Right lobe of liver (tissue), 4 donors: ENCODE data around the gene EIF6.

Source experiments
- POLR2A ChIP-seq: fragments of 450-650 bp; IDR thresholded peaks from one replicate; pipeline ENCODE4 v1.6.1; 2017; ENCODE audit warnings: antibody characterized with exemption, mild to moderate bottlenecking
- TF ChIP-seq, protein P1 (sequence below), 4 donors: fragments of 200-600 bp in 3 of 4; fragments of 450-650 bp in 1 of 4; IDR thresholded peaks; one replicate each; pipeline versions ENCODE4 v1.5.1 to v1.8.0; 2016 to 2022; ENCODE audit warnings: antibody characterized with exemption in 4 of 4, mild to moderate bottlenecking in 2 of 4
- donor health status: DM: no; HTN: no; CAD: no.
- donor health status: DM: no; HTN: no; CAD: no.
- donor health status: DM: no; HTN: yes; CAD: no.

- TF ChIP-seq, protein P1, sequence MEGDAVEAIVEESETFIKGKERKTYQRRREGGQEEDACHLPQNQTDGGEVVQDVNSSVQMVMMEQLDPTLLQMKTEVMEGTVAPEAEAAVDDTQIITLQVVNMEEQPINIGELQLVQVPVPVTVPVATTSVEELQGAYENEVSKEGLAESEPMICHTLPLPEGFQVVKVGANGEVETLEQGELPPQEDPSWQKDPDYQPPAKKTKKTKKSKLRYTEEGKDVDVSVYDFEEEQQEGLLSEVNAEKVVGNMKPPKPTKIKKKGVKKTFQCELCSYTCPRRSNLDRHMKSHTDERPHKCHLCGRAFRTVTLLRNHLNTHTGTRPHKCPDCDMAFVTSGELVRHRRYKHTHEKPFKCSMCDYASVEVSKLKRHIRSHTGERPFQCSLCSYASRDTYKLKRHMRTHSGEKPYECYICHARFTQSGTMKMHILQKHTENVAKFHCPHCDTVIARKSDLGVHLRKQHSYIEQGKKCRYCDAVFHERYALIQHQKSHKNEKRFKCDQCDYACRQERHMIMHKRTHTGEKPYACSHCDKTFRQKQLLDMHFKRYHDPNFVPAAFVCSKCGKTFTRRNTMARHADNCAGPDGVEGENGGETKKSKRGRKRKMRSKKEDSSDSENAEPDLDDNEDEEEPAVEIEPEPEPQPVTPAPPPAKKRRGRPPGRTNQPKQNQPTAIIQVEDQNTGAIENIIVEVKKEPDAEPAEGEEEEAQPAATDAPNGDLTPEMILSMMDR (IDR thresholded peaks at IDR 0.05) = no peak
- TF ChIP-seq POLR2A = no peak
Observed at GRCh38 chr20:35303382-35303734, 18.8 kb upstream of the EIF6 start.
